Stimulated activated CD4-positive, alpha-beta T cell treated with anti-CD3 and anti-CD28 coated beads, Interleukin-12 subunit alpha, Interleukin-12 subunit beta, amount 100 ng/mL, for 4 hours (primary cell): ENCODE data around the gene EDA.
"Not testable (repeated sequence)": the region's sequence is repeated elsewhere in the genome, so short reads cannot be mapped to it uniquely, and the experiment has no call there.

Experiments used
- DNase-seq: peaks from one replicate; pipeline ENCODE4 v3.0.0-alpha.2; 2020

EDA gene

GRCh38 chrX:69961365-69962072, 345.6 kb downstream of the EDA start:
- no peak for DNase-seq

GRCh38 chrX:69968950-69969349, 353.0 kb downstream of the EDA start:
- no peak for DNase-seq

DNA sequence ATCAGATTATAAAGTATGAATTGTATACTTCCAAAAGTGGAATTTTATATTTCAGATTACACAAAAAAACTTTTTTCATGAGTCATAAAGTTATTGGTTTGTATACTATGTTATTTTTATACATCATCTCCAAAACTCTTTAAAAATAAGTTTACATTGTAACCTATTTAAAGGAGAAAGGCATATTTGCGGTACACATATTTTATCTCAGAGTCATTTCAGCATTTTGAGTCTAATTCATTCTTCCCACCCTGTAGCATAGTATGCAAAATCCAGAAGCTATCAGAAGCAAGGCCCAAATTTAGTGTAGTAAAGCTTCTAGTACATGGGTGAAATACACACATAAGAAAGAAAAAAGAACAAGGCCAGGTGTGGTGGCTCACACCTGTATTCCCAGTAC, 353.5 kb downstream of the EDA start:
- DNase-seq, result no peak

DNA sequence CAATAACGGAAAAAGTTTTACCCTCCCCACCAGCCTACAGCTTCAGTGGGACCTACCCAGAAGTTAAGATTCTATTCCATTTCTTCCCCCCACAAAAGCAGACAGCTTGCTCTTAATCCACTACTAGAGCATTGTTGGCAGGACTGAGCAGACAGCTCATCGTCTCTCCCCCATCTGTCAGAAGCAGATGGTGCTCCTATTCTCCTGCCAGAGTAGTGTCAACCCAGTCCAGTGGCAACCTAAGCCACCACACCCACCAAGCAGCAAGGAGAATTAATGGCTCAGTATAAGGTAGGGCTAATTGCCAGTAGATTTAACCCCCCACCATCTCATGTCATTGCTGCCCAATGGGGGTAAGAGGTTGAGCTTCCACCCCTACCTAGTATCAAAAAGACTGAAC, 371.8 kb downstream of the EDA start:
- no peak for DNase-seq

- no peak for DNase-seq
Measured at GRCh38 chrX:69988955-69989394, 373.1 kb downstream of the EDA start.

DNA sequence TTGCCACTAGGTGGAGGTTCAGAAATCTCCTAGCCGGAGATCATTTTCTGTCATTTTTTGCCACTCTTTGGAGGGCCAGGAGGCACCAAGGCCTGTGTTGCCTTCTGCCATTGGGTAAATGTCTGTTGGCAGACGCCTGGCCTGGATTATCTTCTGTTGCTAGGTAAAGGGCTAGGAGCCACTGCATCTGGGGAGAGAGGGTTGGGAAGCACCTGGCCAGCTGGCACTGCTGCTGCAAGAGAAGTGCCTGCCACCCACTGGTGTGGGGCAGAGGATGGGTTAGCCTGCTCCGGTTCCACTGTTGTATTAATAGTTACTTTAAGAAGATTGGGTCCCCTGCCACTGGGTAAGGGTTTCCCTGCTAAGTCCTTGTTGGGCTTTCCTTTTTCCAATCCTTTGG, 375.8 kb downstream of the EDA start:
- DNase-seq, result no peak

DNA sequence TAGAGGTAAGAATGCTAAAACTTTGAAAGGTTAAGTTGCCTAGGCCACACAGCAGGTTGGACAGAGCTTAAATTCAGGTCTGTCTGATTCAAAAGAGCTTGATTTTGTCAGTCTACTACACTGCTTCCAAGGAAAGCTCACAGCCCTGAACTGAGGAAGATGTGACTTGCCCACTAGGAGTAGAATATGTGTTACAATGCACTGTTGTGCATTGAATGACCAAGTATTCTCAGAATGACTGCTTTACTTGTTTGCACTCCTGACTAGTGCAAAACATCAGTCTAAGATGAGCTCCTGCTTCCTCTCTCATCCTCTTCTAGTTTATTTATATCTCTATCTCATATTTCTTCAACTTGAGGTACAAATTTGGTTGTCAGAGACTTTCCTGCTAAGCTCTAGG, 377.6 kb downstream of the EDA start:
- DNase-seq, result no peak

GRCh38 chrX:69995362-69996112, 379.6 kb downstream of the EDA start:
- DNase-seq, result no peak

DNA sequence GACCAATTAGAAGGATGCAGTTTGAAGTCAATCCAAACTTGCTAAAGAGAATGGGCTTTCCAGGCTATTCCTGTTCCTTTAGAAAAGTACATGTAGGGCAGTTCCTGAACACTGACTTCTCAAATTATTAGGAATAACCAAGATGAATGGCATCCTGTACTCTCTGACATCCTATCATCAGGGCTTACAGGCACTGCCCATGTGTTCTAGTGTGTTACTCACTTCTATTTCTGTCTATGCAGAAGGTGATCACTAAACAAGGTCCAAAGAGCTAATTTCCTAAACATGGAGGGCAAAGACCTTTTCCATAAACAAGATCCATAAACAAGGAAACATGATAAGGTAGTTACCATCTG, 380.2 kb downstream of the EDA start:
- no peak for DNase-seq

GRCh38 chrX:69998299-69998698, 382.4 kb downstream of the EDA start:
- not testable (repeated sequence) for DNase-seq

GRCh38 chrX:70001269-70001668, 385.4 kb downstream of the EDA start:
- DNase-seq, result no peak

DNA sequence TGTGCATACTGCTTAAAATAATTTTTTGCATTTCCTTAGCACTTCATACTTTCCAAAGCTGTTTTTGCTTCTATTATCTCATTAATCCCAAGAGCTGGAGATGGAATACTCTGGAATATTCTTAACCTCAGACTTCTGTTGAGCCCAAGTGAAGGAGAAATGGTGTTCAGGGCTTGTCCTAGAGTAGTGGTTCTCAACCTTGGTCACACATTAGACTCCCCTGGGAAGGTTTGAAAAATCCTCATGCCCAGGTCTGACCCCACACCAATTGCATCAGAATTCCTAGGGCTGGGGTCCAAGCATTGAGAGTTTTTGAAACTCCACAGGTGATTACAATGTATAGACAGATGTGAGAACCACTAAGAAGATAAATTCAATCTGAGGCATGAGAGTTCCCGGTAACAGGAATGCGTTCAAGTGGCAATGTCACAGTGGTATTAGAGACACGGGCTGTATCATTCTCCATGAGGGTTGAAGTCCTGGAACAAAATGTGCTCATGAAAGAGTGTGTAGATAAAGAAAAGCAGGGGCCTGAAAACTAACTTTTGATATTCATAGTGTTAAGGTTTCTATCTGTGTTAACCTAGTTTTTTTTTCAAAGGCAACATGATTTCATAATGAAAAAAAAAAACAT, 385.9 kb downstream of the EDA start:
- no peak for DNase-seq

GRCh38 chrX:70007946-70008345, 392.0 kb downstream of the EDA start:
- DNase-seq, result no peak

- no peak for DNase-seq
Measured at GRCh38 chrX:70009049-70009448, 393.1 kb downstream of the EDA start.

- no peak for DNase-seq
Measured at GRCh38 chrX:70009970-70010369, 394.1 kb downstream of the EDA start.

- no peak for DNase-seq
Measured at GRCh38 chrX:70012756-70013155, 396.8 kb downstream of the EDA start.

DNA sequence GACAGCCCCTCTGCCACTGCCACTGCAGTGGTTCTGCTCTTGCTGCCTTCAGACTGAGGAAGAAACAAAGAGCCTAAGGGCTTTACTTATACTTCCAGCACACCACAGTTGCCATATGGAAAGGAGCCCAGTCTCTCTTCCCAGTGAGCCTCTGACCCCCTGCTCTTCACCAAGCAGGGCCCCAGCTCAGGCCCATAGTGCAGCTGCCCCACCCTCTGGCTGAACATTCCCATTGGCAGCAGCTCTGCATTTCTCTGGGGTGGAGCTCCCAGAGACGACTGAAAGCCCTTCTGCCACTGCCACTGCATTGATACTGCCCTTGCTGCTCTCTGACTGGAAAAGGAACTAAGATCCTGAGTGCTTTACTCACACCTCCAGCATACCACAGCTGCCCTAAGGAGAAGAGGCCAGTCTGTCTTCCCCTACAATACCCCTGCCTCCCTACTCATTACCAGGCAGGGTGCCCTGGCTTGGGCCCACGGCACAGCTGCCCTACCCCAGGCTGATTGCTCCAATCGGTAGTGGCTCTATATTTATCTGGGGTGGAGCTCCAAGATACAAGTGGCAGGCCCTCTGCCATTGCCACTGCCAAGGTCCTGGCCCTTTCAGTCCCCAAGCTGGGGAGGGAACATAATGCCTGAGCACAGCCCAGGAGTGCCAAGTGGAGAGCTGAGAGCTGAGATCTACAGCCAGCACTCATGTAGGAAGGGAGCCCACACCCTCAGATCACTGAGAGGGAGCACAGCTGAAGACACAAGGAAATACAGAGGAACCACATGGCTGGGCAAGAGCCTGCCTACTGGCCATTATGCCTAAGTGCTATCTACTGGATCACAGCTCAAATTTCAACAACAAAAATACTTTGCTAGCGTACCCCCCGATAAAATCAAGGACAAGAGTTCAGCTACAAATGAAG, 397.8 kb downstream of the EDA start:
- no peak for DNase-seq

- DNase-seq, result no peak
Measured at GRCh38 chrX:70016513-70016912, 400.6 kb downstream of the EDA start.

DNA sequence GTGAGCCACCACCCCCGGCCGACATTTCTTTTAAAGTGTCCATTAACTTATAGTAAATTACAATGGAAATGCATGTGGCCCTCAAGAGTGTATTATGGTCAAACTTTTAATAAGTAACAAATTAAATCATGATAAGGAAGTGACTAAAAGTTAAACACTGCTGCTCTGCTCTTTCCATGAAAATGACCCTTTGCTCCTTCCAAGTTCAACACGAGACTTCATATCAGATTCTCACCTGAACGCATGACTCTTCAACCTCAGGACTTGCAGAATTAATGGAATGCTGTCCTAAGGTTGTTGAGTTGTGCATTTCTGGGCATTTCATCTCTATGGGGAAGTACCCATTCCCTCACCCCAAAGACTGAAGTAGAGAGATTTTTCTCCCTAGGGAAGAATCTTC, 406.7 kb downstream of the EDA start:
- no peak for DNase-seq

DNA sequence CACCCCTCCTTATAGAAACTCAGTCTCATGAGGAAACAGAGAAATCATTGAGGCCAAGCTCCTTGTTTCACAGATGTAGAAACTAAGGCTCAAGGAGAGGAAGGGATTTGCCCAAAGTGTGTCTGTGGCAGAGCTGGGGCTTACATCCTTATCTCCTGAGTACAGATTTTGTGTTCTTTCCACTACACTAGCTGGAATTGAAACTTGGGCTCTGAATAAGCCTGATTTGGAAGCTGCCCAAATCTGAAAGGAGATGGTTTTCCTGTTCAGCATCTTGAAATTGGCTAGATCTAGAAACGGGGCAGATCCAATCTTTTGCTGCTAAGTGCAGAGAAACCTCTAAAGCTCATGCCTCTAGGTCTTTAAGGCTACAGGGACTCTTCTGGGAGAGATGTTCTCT, 409.6 kb downstream of the EDA start:
- DNase-seq, result no peak

GRCh38 chrX:70026112-70026850, 410.4 kb downstream of the EDA start:
- no peak for DNase-seq

DNA sequence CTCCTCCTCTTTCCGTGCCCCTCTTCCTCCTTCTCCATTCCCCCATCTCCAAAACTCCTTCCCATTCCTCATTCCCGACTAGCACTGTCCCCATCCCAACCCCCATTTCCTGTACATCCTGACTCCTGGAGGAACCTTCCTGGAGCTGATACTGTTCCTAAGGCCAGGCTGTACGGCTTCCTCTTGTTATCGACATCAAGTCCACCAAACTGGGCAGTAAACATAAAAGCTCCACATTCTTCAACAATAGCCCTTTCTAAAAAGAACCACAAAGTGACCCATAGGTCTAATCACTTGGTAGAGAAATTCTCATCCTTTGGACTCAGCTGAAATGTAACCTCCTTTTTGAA, 410.9 kb downstream of the EDA start:
- no peak for DNase-seq

GRCh38 chrX:70029863-70030262, 413.9 kb downstream of the EDA start:
- DNase-seq, result no peak
